Measurements from ENCODE around the gene IGFLR1.
"Not testable (repeated sequence)": the region's sequence is repeated elsewhere in the genome, so short reads cannot be mapped to it uniquely, and the experiment has no call there.

Gene IGFLR1

DNA sequence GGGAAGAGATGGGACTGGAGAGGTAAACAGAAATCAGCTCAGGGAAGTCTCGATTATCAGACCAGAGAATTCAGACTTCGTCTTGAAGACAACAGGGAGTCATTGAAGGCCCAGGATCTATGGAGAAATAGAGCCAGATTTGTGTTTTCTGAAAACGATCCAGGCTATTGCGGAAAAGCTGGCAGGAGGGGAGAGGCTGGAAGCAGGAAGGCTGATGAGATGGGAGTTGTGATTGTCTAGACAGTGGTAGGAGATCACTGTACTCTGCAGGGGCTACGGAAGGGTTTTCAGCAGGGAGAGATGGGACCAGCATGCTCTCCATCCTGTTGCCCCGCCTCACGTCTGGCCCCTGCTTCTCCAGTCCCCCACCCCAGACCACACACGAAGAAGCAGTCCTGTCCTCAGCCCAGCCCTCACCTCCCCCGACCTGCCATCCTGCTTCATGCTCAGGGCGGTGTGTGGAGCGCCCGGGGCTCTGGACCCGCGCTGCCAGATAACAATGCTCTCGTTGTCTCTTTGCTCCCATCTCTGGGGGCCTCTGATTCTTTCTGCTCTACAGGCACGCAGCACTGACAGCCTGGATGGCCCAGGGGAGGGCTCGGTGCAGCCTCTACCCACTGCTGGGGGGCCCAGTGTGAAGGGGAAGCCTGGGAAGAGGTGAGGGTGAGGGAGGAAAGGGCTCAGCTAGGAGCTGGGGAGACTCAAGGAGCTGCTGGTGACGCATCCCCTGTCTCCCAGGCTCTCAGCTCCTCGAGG, 35.0 kb upstream of the IGFLR1 start:
- DNase-seq: no peak

DNA sequence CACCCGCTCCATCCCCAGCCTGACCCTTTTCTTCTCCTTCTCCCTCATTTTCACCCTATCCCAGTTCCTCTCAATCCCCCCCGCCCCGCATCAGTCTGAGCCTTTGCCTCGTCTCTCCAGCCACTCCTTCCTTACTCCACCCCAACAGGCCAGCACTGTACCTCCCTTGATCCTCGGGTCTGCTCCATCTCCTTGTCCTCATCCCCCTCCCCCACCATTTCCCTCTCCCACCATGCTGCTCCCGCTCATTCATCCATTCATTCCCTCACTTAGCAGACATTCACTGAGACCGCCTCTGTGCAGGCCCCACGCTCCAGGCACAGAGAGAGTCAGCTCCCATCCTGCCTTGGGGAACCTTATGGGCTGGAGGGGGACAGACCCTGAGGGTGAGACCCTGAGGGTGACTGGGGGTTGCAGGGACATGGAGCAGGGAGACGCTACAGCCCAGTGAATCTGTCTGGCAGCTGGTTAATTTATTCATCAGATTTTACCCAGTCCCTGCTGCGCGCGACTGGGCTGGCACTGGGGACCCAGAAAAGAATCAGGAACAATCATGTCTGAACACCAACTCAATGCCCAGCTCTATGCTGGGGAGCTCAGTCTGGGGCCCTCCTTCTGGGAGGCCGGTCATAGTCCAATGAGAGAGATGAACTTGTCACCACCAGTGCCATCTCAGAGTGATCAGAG, 34.0 kb upstream of the IGFLR1 start:
- DNase-seq: no peak

- peak; percentile 99 for DNase-seq
Observed at GRCh38 chr19:35775298-35776101, 33.2 kb upstream of the IGFLR1 start, which contains the start of gene ARHGAP33. ARHGAP33 (plus strand) TSS chr19:35775564; CDS start chr19:35775659, 95 bp downstream.

DNA sequence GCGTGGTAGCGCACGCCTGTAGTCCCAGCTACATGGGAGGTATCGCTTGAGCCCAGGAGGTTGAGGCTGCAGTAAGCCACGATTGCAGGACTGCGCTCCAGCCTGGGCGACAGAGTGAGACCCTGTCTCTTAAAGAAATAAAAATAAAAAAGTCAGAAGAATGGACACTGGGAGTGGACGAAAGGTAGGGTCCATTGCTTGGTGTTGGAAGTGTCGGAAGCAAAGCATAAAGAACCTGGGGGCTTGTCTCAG, 32.7 kb upstream of the IGFLR1 start:
- DNase-seq: no peak

- DNase-seq: no peak
Observed at GRCh38 chr19:35774274-35775045, 32.2 kb upstream of the IGFLR1 start.

- no peak for DNase-seq
Observed at GRCh38 chr19:35773020-35773806, 31.0 kb upstream of the IGFLR1 start.

DNA sequence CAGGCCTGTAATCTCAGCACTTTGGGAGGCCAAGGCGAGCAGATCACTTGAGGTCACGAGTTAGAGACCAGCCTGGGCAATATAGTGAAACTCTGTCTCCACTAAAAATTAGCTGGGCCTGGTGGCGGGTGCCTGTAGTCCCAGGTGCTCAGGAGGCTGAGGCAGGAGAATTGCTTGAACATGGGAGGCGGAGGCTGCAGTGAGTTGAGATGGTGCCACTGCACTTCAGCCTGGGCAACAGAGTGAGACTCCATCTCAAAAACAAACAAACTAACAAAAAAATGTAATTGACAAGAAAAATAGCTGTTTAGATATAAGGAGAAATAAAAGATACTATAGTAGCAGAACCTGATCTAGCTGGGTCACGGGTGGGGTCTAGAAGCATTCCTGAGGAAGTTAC, 30.1 kb upstream of the IGFLR1 start:
- DNase-seq: not testable (repeated sequence)

- no peak for DNase-seq
Observed at GRCh38 chr19:35768082-35768421, 25.8 kb upstream of the IGFLR1 start.

DNA sequence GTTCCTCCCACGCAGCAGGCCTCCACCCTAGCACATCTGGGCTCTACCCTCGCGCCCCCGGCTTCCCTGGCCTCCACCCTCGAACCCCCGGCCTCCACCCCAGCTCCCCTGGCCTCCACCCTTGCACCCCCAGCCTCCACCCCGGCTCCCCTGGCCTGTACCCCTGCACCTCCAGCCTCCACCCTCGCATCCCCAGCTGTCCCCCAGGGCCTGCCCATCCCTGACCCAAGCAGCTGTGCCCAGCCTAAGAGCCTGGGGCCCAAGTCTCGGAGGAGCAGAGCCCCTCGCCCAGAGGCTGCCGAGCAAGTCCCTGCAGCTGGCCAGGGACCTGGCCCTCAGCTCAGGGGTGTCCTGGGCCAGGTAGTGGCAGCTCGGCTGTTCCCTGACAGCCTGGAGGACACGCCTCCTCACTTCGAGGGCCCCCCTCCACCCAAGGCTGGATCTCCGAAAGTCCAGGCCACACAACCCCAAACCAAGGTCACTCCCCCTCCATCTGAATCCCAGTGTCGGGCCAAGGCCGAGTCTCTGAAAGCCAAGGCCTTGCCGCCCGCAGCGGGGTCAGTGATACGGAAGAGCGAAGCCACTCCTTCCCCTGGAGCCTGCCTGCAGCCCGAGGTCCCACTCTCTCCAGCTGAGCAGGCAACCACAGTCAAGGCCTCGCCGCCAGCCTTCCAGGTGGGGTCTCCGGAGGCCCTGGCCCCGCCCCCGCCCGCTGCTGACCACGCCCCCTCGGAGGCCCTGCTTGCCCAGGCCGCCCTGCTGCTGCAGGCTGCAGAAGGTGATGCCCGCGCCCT, 25.2 kb upstream of the IGFLR1 start:
- no peak for DNase-seq

DNA sequence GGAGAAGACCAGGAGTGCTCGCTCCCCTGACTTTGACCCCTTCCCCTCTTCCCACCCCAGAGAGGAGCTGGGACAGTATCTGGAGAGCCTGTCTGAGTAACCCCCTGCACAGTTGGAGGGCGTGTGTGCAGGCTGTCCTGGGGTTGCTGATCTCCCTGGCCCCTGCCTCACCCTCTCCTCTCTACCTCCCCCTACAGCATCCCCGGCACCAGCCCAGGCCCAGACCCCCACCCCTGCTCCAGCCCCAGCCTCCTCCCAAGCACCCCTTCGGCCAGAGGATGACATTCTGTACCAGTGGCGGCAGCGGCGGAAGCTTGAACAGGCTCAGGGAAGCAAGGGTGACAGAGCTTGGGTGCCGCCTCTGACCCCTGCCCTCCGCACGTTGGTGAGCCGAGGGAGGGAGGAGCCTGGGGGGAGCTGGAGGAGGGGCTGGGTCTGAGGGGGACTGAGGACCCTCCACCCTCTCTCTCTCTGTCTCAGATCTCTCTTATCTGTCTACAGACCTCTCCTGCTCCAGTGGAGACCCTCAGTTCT, 24.4 kb upstream of the IGFLR1 start:
- no peak for DNase-seq

DNA sequence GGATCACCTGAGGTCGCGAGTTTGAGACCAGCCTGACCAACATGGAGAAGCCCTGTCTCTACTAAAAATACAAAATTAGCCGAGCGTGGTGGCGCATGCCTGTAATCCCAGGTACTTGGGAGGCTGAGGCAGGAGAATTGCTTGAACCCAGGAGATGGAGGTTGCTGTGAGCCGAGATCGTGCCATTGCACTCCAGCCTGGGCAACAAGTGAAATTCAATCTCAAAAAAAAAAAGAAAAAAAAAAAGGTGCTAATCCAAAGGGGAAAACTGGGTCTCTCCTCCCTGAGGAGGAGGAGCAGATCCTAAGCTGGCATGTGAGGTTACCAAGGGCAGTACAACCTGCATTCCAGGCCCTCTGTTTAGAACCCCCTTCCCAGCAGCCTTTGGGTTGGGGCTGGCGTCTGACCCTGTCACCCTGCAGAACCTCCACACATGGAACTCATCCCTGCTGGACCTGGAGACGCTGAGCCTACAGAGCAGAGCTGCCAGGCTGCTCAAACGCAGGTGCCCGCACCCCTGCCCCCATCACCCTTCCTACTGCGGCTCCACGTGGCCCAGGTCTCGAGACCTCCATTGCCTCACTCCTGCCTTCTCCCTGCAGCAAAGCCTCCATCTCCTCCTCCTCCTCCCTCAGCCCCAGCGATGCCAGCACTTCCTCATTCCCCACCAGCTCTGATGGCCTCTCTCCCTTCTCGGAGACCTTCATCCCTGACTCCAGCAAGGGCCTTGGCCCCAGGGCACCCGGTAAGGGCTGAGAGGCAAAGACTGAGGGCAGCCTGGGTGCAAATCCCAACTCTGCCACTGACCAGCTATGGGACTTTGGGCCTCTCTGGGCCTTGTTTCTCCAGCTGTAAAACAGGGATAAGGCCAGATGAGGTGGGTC, 22.4 kb upstream of the IGFLR1 start:
- DNase-seq: no peak

DNA sequence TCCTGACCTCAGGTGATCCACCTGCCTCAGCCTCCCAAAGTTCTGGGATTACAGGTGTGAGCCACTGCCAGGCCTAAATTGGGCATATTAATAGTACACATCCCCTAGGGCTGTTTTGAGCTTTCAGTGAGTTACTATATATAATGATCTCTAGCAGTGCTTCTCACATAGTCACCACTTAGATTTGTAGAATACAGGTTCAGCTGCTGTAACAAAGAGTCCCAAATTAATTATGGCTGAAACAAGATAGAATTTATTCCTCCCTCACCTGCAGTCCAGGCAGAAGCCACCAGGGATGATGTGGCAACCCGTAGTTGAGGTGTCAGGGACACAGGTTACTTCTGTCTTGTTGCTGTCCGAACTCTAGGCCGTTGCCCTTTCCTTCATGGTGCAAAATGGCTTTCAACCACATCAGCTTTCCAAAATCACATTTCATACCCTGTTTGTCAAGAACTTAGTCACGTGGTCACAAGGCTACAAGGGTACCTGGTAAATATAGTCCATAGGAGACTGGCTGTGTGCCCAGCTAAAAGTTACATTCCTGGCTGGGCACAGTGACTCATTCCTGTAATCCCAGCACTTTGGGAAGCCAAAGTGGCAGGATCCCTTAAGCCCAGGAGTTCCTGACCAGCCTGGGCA, 18.6 kb upstream of the IGFLR1 start:
- DNase-seq: no peak

- no peak for DNase-seq
Observed at GRCh38 chr19:35759697-35760096, 17.4 kb upstream of the IGFLR1 start.

DNA sequence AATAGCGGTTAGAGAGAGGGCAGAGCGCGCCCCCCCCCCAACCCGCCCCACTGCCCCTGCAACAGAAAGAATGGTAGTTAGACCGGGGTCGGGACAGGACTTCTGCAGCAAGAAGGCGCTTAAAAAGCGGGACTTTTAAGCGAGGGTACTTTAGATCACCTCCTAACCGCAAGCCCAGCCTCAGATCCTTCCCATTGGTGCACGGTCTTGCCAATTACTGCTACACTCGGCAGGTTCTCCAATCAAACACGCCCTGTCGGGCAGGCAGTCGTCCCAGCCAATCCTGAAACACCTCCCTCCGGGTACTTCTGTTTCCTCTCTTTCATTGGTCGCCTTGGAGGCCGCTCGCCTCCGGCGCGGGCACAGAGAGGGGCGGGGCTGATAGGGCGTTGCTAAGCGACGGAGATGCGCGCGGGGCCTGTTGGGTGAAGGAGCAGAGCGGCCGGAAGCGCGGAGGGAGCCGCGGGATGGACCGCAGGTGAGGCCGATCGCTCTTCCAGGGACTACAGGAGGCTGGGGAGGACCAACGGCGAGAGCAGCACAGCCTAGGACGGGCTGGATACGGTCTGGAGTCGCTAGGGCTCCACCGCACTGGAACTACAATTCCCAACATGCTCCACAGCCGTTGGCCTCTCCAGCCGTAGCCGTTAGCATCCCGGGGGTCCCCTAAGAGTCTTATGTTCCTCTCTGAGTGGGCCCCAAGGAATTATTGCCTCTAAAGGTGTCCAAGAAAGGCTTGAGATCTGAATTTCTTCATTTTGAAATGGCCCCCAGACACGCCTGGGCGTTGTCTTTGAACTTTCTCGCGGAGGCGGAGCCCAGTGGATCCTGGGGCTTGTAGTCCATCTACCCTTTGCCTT, 15.7 kb upstream of the IGFLR1 start, which contains the start of gene PROSER3:
Gene PROSER3, plus strand, starts transcription at position 428 of the 860 bp plus-strand sequence. Its CDS starts 40 bp downstream, at position 468.
- DNase-seq: peak; percentile 95

- DNase-seq: no peak
Observed at GRCh38 chr19:35757231-35757748, 15.0 kb upstream of the IGFLR1 start.

DNA sequence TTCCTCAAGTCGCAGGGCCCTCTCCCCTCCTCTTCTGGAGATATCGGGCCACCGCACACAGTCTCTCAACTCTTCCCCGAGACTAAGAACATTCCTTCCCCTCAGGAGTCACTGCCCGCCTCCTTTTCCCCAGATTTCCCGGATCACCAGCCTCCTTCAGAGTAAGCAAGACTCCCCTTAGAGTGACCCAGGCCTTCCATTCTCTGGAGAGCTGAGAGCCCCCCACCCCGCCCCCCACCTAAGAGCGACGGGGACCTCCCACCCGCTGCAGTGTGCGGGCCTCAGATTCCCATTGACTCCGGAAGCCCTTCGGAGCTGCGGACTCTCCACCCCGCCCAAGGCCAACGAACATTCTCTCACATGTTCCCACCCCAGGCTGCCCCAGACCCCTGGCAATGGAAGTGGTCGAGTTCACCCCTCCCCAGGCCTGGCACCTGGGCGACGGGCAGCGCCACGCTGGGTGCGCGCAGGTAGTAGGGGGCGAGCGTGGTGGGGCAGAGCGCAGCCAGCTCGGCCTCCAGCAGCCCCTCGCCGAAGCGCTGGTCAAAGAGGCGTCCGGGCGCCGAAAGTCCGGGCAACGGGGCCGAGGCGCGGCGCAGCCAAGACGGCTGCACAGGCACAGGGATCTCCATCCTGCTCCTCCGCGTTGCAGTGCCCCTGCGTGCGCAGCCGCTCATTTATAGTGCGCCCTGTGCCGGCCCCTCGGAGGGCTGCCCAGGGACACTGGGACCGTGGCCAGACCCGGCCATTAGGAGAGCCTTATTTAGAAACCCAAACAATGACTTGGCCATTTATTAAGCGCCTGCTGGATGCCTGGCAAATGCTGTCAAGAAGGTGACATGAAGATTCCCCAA, 14.4 kb upstream of the IGFLR1 start, which contains the start of gene HSPB6:
Gene HSPB6, minus strand, starts transcription at position 653 of the 854 bp plus-strand sequence. Its CDS starts 21 bp downstream, at position 632.
- DNase-seq: no peak

Measured in NCI-H2107 (cell line).